Measurements from ENCODE around the gene PPM1A. TPM values are rescaled to one million over a fixed set of nuclear protein-coding genes. Genes with fewer than 3 reads are reported as not detected.

Gene PPM1A
- total and polyA plus RNA-seq, 2 of the 13 experiments (the other 11 are each of a cell fraction or from before 2014, with no cell fraction given): 23.3 to 29.8 TPM

DNA sequence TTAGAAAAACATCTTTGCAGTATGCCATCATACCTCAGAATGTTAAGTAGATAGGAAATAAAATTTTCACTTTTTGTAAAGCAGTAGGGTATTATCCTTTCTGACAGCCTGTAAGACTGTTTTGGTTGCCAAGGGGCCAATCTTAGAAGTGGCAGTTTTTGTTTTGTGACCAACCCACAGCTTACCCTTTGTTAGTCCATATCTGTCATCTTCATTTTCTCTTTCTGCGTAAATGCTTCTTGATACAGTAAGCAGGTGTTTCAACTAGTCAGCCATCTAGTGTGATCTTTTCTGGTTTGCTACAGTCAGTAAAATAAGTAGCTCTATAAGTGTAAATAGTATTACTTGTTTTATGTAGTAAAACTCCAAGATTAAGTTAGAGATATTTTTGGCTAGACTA, 8.8 kb downstream of the PPM1A start:
- no peaks in the 10 kb centered on the region for H3K9me3 ChIP-seq (ENCODE audit: low read length)
- peaks cover 29% of the 10 kb centered on the region for H4K20me1 ChIP-seq (ENCODE audit: insufficient read depth, low read length)
- TF ChIP-seq ZNF510 (CRISPR knock-in tag; IDR thresholded peaks at IDR 0.05; ENCODE audit: low read depth) (no peak), SMYD3 (CRISPR knock-in tag; IDR thresholded peaks at IDR 0.05) (no peak), KMT2B (CRISPR knock-in tag; IDR thresholded peaks at IDR 0.05) (no peak), KLF9 (CRISPR knock-in tag; IDR thresholded peaks at IDR 0.05; ENCODE audit: low read depth) (no peak), TGIF2 (CRISPR knock-in tag; IDR thresholded peaks at IDR 0.05) (no peak), GABPB1 (CRISPR knock-in tag; IDR thresholded peaks at IDR 0.05) (no peak), TCF12 (IDR thresholded peaks at IDR 0.05) (no peak), TCF12 (CRISPR knock-in tag; IDR thresholded peaks at IDR 0.05) (no peak), ZNF382 (CRISPR knock-in tag; IDR thresholded peaks at IDR 0.05; ENCODE audit: borderline replicate concordance) (no peak), PAF1 (CRISPR knock-in tag; IDR thresholded peaks at IDR 0.05) (no peak)
- TF ChIP-seq, protein P1, sequence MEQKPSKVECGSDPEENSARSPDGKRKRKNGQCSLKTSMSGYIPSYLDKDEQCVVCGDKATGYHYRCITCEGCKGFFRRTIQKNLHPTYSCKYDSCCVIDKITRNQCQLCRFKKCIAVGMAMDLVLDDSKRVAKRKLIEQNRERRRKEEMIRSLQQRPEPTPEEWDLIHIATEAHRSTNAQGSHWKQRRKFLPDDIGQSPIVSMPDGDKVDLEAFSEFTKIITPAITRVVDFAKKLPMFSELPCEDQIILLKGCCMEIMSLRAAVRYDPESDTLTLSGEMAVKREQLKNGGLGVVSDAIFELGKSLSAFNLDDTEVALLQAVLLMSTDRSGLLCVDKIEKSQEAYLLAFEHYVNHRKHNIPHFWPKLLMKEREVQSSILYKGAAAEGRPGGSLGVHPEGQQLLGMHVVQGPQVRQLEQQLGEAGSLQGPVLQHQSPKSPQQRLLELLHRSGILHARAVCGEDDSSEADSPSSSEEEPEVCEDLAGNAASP (CRISPR knock-in tag; IDR thresholded peaks at IDR 0.05; ENCODE audit: borderline replicate concordance): no peak
- TF ChIP-seq, protein P2, sequence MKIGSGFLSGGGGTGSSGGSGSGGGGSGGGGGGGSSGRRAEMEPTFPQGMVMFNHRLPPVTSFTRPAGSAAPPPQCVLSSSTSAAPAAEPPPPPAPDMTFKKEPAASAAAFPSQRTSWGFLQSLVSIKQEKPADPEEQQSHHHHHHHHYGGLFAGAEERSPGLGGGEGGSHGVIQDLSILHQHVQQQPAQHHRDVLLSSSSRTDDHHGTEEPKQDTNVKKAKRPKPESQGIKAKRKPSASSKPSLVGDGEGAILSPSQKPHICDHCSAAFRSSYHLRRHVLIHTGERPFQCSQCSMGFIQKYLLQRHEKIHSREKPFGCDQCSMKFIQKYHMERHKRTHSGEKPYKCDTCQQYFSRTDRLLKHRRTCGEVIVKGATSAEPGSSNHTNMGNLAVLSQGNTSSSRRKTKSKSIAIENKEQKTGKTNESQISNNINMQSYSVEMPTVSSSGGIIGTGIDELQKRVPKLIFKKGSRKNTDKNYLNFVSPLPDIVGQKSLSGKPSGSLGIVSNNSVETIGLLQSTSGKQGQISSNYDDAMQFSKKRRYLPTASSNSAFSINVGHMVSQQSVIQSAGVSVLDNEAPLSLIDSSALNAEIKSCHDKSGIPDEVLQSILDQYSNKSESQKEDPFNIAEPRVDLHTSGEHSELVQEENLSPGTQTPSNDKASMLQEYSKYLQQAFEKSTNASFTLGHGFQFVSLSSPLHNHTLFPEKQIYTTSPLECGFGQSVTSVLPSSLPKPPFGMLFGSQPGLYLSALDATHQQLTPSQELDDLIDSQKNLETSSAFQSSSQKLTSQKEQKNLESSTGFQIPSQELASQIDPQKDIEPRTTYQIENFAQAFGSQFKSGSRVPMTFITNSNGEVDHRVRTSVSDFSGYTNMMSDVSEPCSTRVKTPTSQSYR (CRISPR knock-in tag; IDR thresholded peaks at IDR 0.05; ENCODE audit: borderline replicate concordance): no peak
- H3K27me3 ChIP-seq (ENCODE audit: control insufficient read depth in 1 of 2, insufficient read depth in 2 of 2, low read length in 2 of 2): no peaks in the 10 kb centered on the region
- DNase-seq (ENCODE audit: low spot score): no peak
- ChIA-PET CTCF (ENCODE audit: low intra/inter-chr PET ratio, low total read pairs) (no interaction called here), POLR2A (interaction anchor here (3.8 kb wide), 1 partner anchor 9 kb away, joined by 14 read pairs; the partner anchor contains the start of gene PPM1A)
- no peak overlapping the region for H3K4me2 ChIP-seq (ENCODE audit: low read depth, low read length)
- no peaks in the 10 kb centered on the region for H3K36me3 ChIP-seq (replicated peaks in 1 of 2; ENCODE audit: control insufficient read depth in 1 of 2, insufficient read depth in 2 of 2, low read length in 2 of 2)
- no TSS peak for BruUV-seq (replicated peaks)
- no peak for ATAC-seq
- no peak overlapping the region for H2AFZ ChIP-seq (ENCODE audit: low read length)
- H3K4me3 ChIP-seq (replicated peaks in 1 of 3; ENCODE audit: insufficient read depth in 1 of 3, low read depth in 2 of 3, low read length in 3 of 3): no peak overlapping the region
- FAIRE-seq: no peak
- intact Hi-C loops (cut with micrococcal nuclease; ENCODE audit: unreplicated experiment) (no loop called here), in situ Hi-C loops (cut with HindIII; ENCODE audit: extremely low pct_ligation_motif_present, low pct_unique_long_range_greater_than_20kb) (no loop called here)
- 100% methylated on average over 1 of the region's 1 CpG for WGBS (ENCODE audit: low lambda C conversion rate)
- H3K27ac ChIP-seq (ENCODE audit: extremely low read length, insufficient read depth, low read length): no peak overlapping the region
- H3K79me2 ChIP-seq (ENCODE audit: insufficient read depth, low read length): peaks cover 91% of the 10 kb centered on the region
- no peak overlapping the region for H3K9ac ChIP-seq (ENCODE audit: insufficient read depth, low read depth, low read length)
- H3K4me1 ChIP-seq (ENCODE audit: insufficient read depth, low read length): peaks cover 37% of the 10 kb centered on the region
